Neutrophil (primary cell): ENCODE measurements around the gene PALM.
"Not testable (repeated sequence)": the region's sequence is repeated elsewhere in the genome, so short reads cannot be mapped to it uniquely, and the experiment has no call there.

Experiments
- H3K27ac ChIP-seq: fragments of 200-600 bp; sonication (generic); 2 replicates; pipeline ENCODE4 v1.5.1; 2016; ENCODE audit warnings: mild to moderate bottlenecking, moderate library complexity
- H3K27me3 ChIP-seq: fragments of 200-600 bp; sonication (generic); 2 replicates; pipeline ENCODE4 v1.6.0; 2016; ENCODE audit warnings: mild to moderate bottlenecking
- H3K36me3 ChIP-seq: fragments of 200-600 bp; sonication (generic); 2 replicates; pipeline ENCODE4 v1.5.1; 2017
- H3K4me1 ChIP-seq, 2 experiments: fragments of 200-600 bp in 1 of 2; sonication (generic) in 1 of 2; 1 replicate in 1 of 2; 2 replicates in 1 of 2; pipeline versions ENCODE4 v1.5.1 to v1.6.1; 2013 to 2016; ENCODE audit warnings: low read depth in 1 of 2, low read length in 1 of 2, mild to moderate bottlenecking in 1 of 2, moderate library complexity in 1 of 2; ENCODE audit not compliant: control insufficient read depth in 1 of 2, insufficient read depth in 1 of 2
- H3K4me3 ChIP-seq, 2 experiments: fragments of 200-600 bp in 1 of 2; sonication (generic) in 1 of 2; 1 replicate in 1 of 2; 2 replicates in 1 of 2; pipeline ENCODE4 v1.5.1; 2013 to 2016; ENCODE audit warnings: low read depth in 1 of 2, low read length in 1 of 2, mild to moderate bottlenecking in 1 of 2, moderate library complexity in 1 of 2
- H3K9me3 ChIP-seq: fragments of 200-600 bp; sonication (generic); 2 replicates; pipeline ENCODE4 v1.5.1; 2016
- TF ChIP-seq, protein P1 (sequence below): fragments of 200-600 bp; sonication (generic); IDR thresholded peaks from 2 replicates; pipeline ENCODE4 v1.5.1; 2016; ENCODE audit warnings: antibody characterized with exemption

The PALM gene

DNA sequence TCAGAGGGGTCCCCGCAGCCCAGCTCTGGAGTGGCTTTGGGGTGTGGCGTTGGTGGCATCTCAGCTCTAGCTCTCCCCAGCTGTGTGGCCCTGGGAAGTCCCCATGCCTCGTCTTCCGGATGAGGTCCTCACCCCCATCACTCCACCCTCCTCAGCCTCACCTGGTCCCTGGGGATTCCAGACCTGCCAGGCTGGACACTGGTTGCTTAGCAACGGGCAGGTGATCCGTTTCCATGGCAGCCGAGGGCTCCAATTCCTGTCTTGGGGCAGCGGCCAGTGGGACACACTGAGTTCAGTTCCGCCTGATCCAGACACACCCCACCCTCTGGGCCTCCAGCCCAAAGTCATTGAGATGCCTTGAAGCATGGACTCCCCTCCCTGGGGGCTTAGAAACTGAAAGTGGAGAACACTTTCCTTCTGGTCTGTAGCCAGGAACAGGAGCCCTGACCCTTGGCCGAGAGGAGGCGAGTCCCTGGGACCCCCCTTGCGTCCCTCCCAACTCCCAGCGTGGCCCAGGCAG, 34.5 kb downstream of the PALM start:
- TF ChIP-seq, protein P1, sequence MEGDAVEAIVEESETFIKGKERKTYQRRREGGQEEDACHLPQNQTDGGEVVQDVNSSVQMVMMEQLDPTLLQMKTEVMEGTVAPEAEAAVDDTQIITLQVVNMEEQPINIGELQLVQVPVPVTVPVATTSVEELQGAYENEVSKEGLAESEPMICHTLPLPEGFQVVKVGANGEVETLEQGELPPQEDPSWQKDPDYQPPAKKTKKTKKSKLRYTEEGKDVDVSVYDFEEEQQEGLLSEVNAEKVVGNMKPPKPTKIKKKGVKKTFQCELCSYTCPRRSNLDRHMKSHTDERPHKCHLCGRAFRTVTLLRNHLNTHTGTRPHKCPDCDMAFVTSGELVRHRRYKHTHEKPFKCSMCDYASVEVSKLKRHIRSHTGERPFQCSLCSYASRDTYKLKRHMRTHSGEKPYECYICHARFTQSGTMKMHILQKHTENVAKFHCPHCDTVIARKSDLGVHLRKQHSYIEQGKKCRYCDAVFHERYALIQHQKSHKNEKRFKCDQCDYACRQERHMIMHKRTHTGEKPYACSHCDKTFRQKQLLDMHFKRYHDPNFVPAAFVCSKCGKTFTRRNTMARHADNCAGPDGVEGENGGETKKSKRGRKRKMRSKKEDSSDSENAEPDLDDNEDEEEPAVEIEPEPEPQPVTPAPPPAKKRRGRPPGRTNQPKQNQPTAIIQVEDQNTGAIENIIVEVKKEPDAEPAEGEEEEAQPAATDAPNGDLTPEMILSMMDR = no peak
- Histone ChIP-seq H3K9me3 (peaks cover 4% of the 10 kb centered on the region), H3K4me3 (no peak overlapping the region), H3K27ac (no peak overlapping the region), H3K4me1 (no peaks in the 10 kb centered on the region), H3K27me3 (no peaks in the 10 kb centered on the region), H3K36me3 (no peaks in the 10 kb centered on the region)

DNA sequence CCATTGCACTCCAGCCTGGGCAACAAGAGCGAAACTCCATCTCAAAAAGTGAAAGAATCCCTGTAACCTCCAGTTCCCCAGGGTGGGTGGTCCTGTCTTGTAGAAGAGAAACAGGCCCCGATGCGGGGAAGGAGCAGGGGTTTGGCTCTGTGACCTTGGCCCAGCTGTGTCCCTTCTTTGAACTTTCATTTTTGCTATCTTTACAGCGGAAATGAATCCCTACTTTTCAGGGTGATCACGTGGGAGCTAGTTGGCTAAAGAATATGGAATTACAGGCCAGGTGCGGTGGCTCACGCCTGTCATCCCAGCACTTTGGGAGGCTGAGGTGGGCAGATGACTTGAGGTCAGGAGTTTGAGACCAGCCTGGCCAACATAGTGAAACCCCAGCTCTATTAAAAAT, 36.4 kb downstream of the PALM start:
- not testable (repeated sequence) for H3K4me3 ChIP-seq, H3K36me3 ChIP-seq, H3K27ac ChIP-seq, H3K4me1 ChIP-seq, H3K27me3 ChIP-seq, H3K9me3 ChIP-seq

DNA sequence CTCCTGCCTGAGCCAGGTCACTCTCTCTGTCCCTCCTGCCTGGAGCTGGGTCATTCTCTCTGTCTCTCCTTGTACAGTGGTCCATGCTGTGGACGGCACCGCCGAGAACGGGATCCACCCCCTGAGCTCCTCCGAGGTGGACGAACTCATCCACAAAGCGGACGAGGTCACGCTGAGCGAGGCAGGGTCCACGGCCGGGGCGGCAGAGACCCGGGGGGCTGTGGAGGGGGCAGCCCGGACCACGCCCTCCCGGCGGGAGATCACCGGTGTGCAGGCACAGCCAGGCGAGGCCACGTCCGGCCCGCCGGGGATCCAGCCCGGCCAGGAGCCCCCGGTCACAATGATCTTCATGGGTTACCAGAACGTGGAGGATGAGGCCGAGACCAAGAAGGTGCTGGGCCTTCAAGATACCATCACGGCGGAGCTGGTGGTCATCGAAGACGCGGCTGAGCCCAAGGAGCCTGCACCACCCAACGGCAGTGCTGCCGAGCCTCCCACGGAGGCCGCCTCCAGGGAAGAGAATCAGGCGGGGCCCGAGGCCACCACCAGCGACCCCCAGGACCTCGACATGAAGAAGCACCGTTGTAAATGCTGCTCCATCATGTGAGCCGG, 37.6 kb downstream of the PALM start:
- peaks cover 7% of the 10 kb centered on the region for H3K27me3 ChIP-seq
- H3K4me1 ChIP-seq = no peaks in the 10 kb centered on the region
- no peaks in the 10 kb centered on the region for H3K36me3 ChIP-seq
- peaks cover 4% of the 10 kb centered on the region for H3K9me3 ChIP-seq
- TF ChIP-seq, protein P1 = no peak
- H3K4me3 ChIP-seq = no peak overlapping the region
- no peak overlapping the region for H3K27ac ChIP-seq

DNA sequence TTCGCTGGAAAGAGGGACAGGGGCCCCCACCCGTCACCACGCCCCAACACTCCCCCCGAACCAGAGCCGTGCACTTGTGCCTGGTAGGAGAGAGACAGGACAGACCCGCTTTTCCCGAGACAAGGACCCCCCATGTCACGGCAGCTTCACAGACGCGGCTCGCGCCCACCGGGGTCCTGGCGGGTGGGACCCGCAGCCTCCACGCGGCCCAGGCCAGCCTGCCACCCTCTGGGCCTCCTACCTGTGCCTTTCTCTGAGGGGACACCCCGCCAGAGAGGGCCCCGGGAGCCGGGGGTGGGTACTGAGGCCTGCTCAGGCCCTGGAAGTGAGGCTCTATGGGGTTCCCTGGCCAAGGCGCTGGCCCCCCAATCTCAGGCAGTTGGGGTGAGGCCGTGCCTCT, 38.2 kb downstream of the PALM start:
- H3K9me3 ChIP-seq = peaks cover 4% of the 10 kb centered on the region
- peaks cover 12% of the 10 kb centered on the region for H3K27me3 ChIP-seq
- H3K4me3 ChIP-seq = no peak overlapping the region
- H3K27ac ChIP-seq = no peak overlapping the region
- H3K4me1 ChIP-seq = no peaks in the 10 kb centered on the region
- no peaks in the 10 kb centered on the region for H3K36me3 ChIP-seq
- TF ChIP-seq, protein P1 = no peak

DNA sequence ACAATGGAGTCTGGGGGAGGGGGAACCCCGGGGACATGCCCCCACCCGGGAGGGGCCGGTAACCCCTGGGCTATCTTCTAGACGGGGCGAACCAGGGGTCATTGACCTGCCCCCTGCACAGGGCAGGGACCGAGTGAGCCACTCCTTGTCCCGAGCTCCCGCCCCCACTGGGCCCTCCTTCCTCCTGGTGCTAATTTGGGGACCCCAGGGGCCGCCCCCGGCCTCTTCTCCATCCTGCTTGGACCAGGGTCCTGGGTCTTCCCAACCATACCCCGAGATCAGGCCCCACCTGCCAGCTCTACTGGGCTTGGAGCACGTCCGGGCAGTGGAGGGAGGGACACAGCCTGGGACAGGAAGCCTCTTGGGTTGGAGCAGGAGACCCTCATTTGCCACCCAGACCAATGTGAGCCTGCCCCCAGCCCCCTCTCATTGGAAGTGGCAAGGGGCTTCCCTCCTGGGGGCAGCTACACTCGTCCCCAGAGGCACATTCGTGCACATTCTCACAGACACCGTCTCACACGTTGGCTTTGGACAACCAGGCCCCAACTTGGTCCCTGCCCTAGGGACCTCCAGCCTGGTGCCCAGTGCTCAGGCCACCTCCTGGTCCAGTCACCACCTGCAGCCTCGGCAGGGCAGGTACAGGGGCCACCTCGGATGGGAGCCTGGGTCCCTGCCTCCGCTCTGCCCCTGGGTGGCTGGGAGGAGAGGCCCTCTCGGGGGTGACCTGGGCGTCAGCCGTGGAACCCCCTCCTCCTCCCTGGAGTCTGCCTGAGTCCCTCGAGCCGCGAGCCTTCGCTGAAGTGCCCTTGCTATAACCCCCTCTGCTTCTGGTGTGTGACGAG, 38.9 kb downstream of the PALM start:
- TF ChIP-seq, protein P1 = no peak
- H3K4me3 ChIP-seq = no peak overlapping the region
- peaks cover 19% of the 10 kb centered on the region for H3K27me3 ChIP-seq
- no peaks in the 10 kb centered on the region for H3K36me3 ChIP-seq
- no peak overlapping the region for H3K27ac ChIP-seq
- H3K9me3 ChIP-seq = peaks cover 4% of the 10 kb centered on the region
- H3K4me1 ChIP-seq = no peaks in the 10 kb centered on the region

DNA sequence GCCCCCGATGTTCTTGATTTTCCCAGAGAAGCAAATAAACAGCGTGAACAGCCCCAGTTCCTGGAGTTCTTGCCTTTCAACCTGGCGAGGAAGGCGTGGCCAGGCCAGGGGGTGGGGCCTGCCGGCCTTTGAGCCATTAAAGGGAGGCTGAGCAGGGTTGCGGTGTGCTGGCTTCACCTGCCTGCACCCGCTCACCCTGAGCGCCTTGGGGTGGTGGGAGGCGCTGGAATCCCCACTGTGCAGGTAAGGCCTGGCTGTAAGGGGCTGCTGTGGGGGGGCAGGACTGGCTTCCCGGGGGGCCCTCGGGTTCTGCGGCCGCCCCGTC, 39.5 kb downstream of the PALM start:
- Histone ChIP-seq H3K4me3 (no peak overlapping the region), H3K36me3 (no peaks in the 10 kb centered on the region), H3K4me1 (no peaks in the 10 kb centered on the region), H3K27me3 (peaks cover 24% of the 10 kb centered on the region), H3K27ac (no peak overlapping the region), H3K9me3 (peaks cover 4% of the 10 kb centered on the region)
- TF ChIP-seq, protein P1 = no peak
